ENCODE data around the gene ONECUT3. TPM values are rescaled to one million over a fixed set of nuclear protein-coding genes. Genes with fewer than 3 reads are reported as not detected.

The ONECUT3 gene
- total and polyA plus RNA-seq, 11 donors: not detected

DNA sequence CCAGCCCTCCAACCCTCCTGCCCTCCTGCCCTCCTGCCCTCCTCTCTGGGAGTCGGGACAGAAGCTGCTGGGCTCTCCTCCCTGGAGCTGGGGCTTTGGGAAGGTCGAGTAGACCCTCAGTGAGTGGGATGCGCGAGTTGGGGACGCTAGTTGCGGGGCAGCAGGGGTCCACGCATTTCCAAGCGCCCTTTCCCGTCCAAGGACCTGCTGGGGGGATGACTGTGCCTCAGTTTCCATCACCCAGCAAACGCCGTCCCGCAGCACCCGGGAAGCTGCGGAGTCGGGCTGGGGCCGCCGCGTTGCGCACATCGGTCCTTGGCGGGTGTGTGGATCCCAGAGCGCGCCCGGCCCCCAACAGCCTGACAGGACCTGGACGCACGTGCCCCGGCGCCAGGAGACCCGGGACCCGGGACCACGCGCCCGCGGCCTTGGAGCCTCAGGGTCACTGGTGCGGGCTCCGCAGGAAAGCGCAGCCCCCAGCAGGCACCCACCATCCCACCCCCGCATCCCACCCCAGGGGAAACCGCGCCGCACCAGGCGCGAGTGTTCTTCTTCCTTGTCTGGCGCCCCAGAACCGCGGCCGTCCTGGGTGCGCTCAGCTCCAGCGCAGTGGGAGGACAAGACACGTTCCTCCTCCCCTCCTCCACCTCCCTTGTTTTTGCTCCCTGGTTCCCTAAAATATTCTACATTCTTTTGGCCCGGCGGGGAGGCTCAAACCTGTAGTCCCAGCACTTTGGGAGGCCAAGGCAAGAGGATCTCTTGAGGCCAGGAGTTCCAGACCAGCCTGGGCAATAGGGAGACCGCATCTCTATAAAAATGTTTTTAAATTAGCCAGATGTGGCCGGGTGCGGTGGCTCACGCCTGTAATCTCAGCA, 9.2 kb downstream of the ONECUT3 start:
- Histone ChIP-seq H3K9me3 (no peaks in the 10 kb centered on the region), H3K4me1 (peaks cover 0 to 6% (median 0%) of the 10 kb centered on the region in 12 donors), H3K4me3 (no peak overlapping the region), H3K27me3 (peaks cover 71 to 100% (median 95%) of the 10 kb centered on the region in 9 donors), H3K36me3 (no peaks in the 10 kb centered on the region), H3K27ac (no peak overlapping the region)
- TF ChIP-seq CTCF (IDR thresholded peaks at IDR 0.05) (no peak), POLR2A (IDR thresholded peaks at IDR 0.05) (no peak)
- ATAC-seq: no peak
- intact Hi-C loops (cut with DNase I): loop anchor here in 3 of 10 donors (10.0 kb wide), 2 partner anchors 88 to 218 kb away; no protein-coding TSS in a partner anchor
- DNase-seq: no peak
- 2 to 7% (median 5%) methylated on average over 32 to 56 of the region's 56 CpGs for WGBS, 4 donors

DNA sequence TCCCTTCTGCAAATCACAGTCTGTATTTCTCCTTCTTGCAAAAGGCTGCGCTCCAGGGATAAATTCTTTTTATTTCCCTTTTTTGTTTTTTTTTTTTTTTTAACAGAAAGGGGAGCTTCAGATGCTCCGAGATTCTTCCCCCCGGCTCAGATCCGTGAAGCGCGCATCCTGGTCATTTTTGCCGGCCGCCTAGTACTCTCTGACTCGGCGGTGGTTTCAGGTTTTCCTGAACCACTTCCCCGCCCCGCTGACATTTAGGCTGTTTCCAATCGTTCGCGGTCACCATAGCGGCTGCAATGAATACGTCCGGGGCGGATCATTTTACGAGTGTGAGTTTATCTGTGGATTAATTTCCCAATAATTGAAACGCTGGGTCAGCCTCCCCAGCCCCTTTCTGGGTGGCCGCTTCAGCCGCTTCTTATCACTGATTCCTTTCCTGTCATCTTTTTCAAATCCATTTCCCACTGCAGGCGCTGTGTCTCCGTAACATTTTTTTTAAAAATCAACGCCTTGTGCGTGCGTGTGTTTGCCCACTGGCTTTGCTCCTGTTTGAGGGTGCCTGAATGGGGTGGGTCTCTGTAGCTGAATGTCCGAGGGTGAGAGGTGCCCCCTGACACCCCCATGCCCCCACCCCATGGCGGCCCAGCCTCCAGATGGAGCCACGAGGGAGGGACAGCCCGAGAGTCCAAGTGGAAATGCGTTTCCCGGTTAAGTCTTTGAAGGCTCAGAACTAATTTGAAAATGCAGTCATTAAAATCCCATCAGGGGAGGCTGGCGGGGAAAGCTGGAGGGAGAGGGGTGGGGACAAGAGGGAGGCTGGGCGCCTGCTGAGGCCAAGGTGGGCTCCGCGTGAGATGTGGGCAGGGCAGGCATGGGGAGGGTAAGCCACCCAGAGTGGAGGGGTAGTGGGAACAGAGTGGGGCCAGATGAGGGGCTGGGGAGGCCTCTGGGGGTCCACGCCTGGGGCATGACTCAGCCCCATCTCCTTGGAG, 10.6 kb downstream of the ONECUT3 start:
- Histone ChIP-seq H3K27ac (no peak overlapping the region), H3K9me3 (no peaks in the 10 kb centered on the region), H3K4me3 (no peak overlapping the region), H3K36me3 (no peaks in the 10 kb centered on the region), H3K4me1 (peaks cover 0 to 4% (median 0%) of the 10 kb centered on the region in 12 donors), H3K27me3 (peaks cover 67 to 100% (median 95%) of the 10 kb centered on the region in 9 donors)
- peak in 1 of 4 donors; percentile 6 for ATAC-seq
- WGBS, 4 donors: 9 to 10% (median 10%) methylated on average over 39 of the region's 39 CpGs
- no peak for DNase-seq
- intact Hi-C loops (cut with DNase I): loop anchor here in 3 of 10 donors (10.0 kb wide), 2 partner anchors 89 to 219 kb away; no protein-coding TSS in a partner anchor
- no peak for TF ChIP-seq CTCF (IDR thresholded peaks at IDR 0.05)
- TF ChIP-seq POLR2A (IDR thresholded peaks at IDR 0.05): no peak

GRCh38 chr19:1764729-1765128, 11.4 kb downstream of the ONECUT3 start:
- no peak for ATAC-seq
- WGBS, 4 donors: 3 to 11% (median 7%) methylated on average over 4 to 15 of the region's 15 CpGs
- Histone ChIP-seq H3K27ac (no peak overlapping the region), H3K4me3 (no peak overlapping the region), H3K9me3 (no peaks in the 10 kb centered on the region), H3K36me3 (no peaks in the 10 kb centered on the region), H3K4me1 (peaks cover 0 to 4% (median 0%) of the 10 kb centered on the region in 12 donors), H3K27me3 (peaks cover 67 to 100% (median 91%) of the 10 kb centered on the region in 9 donors)
- TF ChIP-seq CTCF (IDR thresholded peaks at IDR 0.05) (no peak), POLR2A (IDR thresholded peaks at IDR 0.05) (no peak)
- intact Hi-C loops (cut with DNase I): loop anchor here in 7 of 10 donors (5.0 to 10.0 kb wide), 5 partner anchors 90 to 220 kb away; partner anchors contain the start of gene UQCR11 (in 1 of the 7)
- no peak for DNase-seq

Measured in heart left ventricle (tissue), 16 donors.